HPDE6-E6E7 (cell line): ENCODE measurements around the gene OR52E5.

Source experiments
- DNase-seq: peaks from one replicate; pipeline ENCODE4 v3.0.0; 2011; ENCODE audit warnings: missing footprints; ENCODE audit errors: extremely low spot score

The OR52E5 gene

GRCh38 chr11:5892908-5893307 is at the start of gene OR52E5:
Gene OR52E5, plus strand, starts transcription at chr11:5893208. Its CDS starts 7,569 bp downstream, at chr11:5900777.
- DNase-seq = no peak

- DNase-seq = no peak
Observed at GRCh38 chr11:5846701-5847100, 46.3 kb upstream of the OR52E5 start.

GRCh38 chr11:5847711-5848110 is 45.3 kb upstream of the OR52E5 start:
- no peak for DNase-seq

GRCh38 chr11:5851002-5851401 is 42.0 kb upstream of the OR52E5 start:
- no peak for DNase-seq

- no peak for DNase-seq
Observed at GRCh38 chr11:5857590-5857989, 35.4 kb upstream of the OR52E5 start, which contains the start of gene OR52E8. Gene OR52E8, minus strand, starts transcription at chr11:5857690. Its CDS starts 0 bp downstream, at chr11:5857690.

GRCh38 chr11:5865826-5866225 is 27.2 kb upstream of the OR52E5 start:
- no peak for DNase-seq

GRCh38 chr11:5878564-5878963 is 14.4 kb upstream of the OR52E5 start:
- DNase-seq = no peak

GRCh38 chr11:5880329-5880728 is 12.7 kb upstream of the OR52E5 start, which contains the start of gene OR52E4:
Gene OR52E4, plus strand, starts transcription at chr11:5880629. Its CDS starts 3,664 bp downstream, at chr11:5884293.
- DNase-seq = no peak

- DNase-seq = no peak
Observed at GRCh38 chr11:5881756-5882155, 11.3 kb upstream of the OR52E5 start.

GRCh38 chr11:5887172-5887571 is 5.8 kb upstream of the OR52E5 start:
- no peak for DNase-seq

- DNase-seq = no peak
Observed at GRCh38 chr11:5887661-5888060, 5.3 kb upstream of the OR52E5 start.

- no peak for DNase-seq
Observed at GRCh38 chr11:5891216-5891800, 1.7 kb upstream of the OR52E5 start.

- no peak for DNase-seq
Observed at GRCh38 chr11:5899534-5899933, 6.5 kb downstream of the OR52E5 start.

- no peak for DNase-seq
Observed at GRCh38 chr11:5910540-5910939, 17.5 kb downstream of the OR52E5 start.

GRCh38 chr11:5922749-5923426 is 29.9 kb downstream of the OR52E5 start:
- DNase-seq = no peak

- no peak for DNase-seq
Observed at GRCh38 chr11:5923427-5923776, 30.4 kb downstream of the OR52E5 start.

GRCh38 chr11:5923794-5924193 is 30.8 kb downstream of the OR52E5 start:
- DNase-seq = no peak

- no peak for DNase-seq
Observed at GRCh38 chr11:5928271-5928670, 35.3 kb downstream of the OR52E5 start.

- DNase-seq = no peak
Observed at GRCh38 chr11:5928811-5929210, 35.8 kb downstream of the OR52E5 start.

- no peak for DNase-seq
Observed at GRCh38 chr11:5929571-5930368, 36.8 kb downstream of the OR52E5 start.

GRCh38 chr11:5930614-5931013 is 37.6 kb downstream of the OR52E5 start:
- DNase-seq = no peak

GRCh38 chr11:5931061-5931460 is 38.1 kb downstream of the OR52E5 start:
- DNase-seq = no peak

- DNase-seq = no peak
Observed at GRCh38 chr11:5932671-5933070, 39.7 kb downstream of the OR52E5 start.
